Sigmoid colon (tissue), 4 donors: ENCODE data around the gene NAGLU.

ENCODE experiments used
- EP300 ChIP-seq, 4 donors: sonication (generic); formaldehyde crosslinking; IDR thresholded peaks; one replicate each; pipeline ENCODE4 v1.6.1; 2017; ENCODE audit warnings: antibody characterized with exemption in 4 of 4
- POLR2A ChIP-seq, 2 donors: fragments of 450-650 bp; IDR thresholded peaks; one replicate each; pipeline ENCODE4 v1.6.1; 2016; ENCODE audit warnings: antibody characterized with exemption in 2 of 2, mild to moderate bottlenecking in 2 of 2, moderate library complexity in 2 of 2
- POLR2AphosphoS5 ChIP-seq, 4 donors: sonication (generic); formaldehyde crosslinking; IDR thresholded peaks; one replicate each; pipeline ENCODE4 v1.6.1; 2017; ENCODE audit warnings: antibody characterized with exemption in 4 of 4
- TF ChIP-seq, protein P1 (sequence below), 4 experiments: fragments of 450-650 bp in 3 of 4; fragments of 200-600 bp in 1 of 4; IDR thresholded peaks; one replicate each; pipeline ENCODE4 v1.5.1; 2016 to 2019; ENCODE audit warnings: antibody characterized with exemption in 4 of 4, mild to moderate bottlenecking in 3 of 4, moderate library complexity in 2 of 4

DNA sequence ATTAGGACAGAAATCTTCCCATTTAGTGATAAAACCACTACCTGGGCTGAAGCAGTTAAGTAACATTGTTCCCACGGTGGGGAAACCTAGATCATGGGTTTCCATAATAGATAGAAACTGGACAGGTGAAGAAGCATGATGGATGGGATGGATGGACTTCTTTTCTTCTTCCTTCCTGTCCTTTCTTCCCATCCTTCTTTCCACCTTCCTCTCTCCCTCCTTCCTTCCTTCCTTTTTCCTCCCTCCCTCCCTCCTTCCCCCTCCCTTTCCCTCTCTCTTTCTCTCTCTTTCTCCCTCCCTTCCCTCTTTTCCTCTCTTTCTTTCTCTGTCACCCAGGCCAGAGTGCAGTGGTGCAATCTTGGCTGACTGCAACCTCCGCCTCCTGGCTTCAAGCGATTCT lies 38.4 kb downstream of the NAGLU start:
- TF ChIP-seq, protein P1, sequence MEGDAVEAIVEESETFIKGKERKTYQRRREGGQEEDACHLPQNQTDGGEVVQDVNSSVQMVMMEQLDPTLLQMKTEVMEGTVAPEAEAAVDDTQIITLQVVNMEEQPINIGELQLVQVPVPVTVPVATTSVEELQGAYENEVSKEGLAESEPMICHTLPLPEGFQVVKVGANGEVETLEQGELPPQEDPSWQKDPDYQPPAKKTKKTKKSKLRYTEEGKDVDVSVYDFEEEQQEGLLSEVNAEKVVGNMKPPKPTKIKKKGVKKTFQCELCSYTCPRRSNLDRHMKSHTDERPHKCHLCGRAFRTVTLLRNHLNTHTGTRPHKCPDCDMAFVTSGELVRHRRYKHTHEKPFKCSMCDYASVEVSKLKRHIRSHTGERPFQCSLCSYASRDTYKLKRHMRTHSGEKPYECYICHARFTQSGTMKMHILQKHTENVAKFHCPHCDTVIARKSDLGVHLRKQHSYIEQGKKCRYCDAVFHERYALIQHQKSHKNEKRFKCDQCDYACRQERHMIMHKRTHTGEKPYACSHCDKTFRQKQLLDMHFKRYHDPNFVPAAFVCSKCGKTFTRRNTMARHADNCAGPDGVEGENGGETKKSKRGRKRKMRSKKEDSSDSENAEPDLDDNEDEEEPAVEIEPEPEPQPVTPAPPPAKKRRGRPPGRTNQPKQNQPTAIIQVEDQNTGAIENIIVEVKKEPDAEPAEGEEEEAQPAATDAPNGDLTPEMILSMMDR (IDR thresholded peaks at IDR 0.05): no peak
- TF ChIP-seq POLR2A (IDR thresholded peaks at IDR 0.05): no peak
- TF ChIP-seq POLR2AphosphoS5 (IDR thresholded peaks at IDR 0.05): no peak
- no peak for TF ChIP-seq EP300 (IDR thresholded peaks at IDR 0.05)
